Neural crest cell (in vitro differentiated cells): ENCODE measurements around the gene CCDC33. TPM values are rescaled to one million over a fixed set of nuclear protein-coding genes. Genes with fewer than 3 reads are reported as not detected.

Experiments
- DNase-seq: peaks from one replicate; pipeline ENCODE4 v3.0.0; 2021; ENCODE audit warnings: low read depth, mixed read lengths, low spot score
- H3K27ac Mint-ChIP-seq: one replicate; pipeline ENCODE4 v1.8.0; 2021; ENCODE audit warnings: mild to moderate bottlenecking, mixed read lengths; ENCODE audit not compliant: unreplicated experiment
- H3K27me3 Mint-ChIP-seq: 2 replicates; pipeline ENCODE4 v1.8.0; 2021; ENCODE audit warnings: low read depth, mild to moderate bottlenecking, mixed read lengths
- H3K36me3 Mint-ChIP-seq: 2 replicates; pipeline ENCODE4 v1.8.0; 2021; ENCODE audit warnings: low read depth, mild to moderate bottlenecking, mixed read lengths
- H3K4me1 Mint-ChIP-seq: 2 replicates; pipeline ENCODE4 v1.8.0; 2021; ENCODE audit warnings: mixed read lengths
- H3K4me3 Mint-ChIP-seq: one replicate; pipeline ENCODE4 v1.8.0; 2021; ENCODE audit warnings: mild to moderate bottlenecking, mixed read lengths
- H3K9me3 Mint-ChIP-seq: 2 replicates; pipeline ENCODE4 v1.8.0; 2021; ENCODE audit warnings: mixed read lengths
- total RNA-seq: library from RNA; stranded (reverse); gene quantifications from 2 replicates; pipeline ENCODE4 v1.2.1, GENCODE V29; 2021
- TF ChIP-seq, protein P1 (sequence below): fragments of 200-600 bp; sonication (generic); conservative IDR thresholded peaks from 2 replicates; pipeline ENCODE4 v1.5.0; 2021; ENCODE audit warnings: antibody characterized with exemption, mild to moderate bottlenecking

Gene CCDC33
- total RNA-seq, 1 donor from 2014 or later, result 15.1 TPM

DNA sequence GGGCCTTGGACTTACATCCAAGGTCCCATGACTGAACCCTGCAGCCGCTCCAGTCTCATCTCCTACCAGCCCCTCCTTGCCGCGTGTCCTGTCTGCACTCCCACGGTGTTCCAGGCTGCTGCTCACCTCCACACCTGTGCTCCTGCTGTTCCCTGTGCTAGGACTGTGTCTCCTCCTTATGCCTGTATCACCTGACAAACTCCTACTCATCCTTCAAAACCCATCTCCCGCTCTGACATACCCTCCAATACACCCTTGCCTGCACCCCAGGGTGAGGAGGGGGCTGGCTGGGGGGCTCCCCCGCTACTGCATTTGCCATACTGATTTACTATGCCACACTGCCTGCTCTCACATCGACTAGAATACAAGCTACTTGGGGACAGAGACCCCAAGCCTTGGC lies 77.8 kb downstream of the CCDC33 start:
- Mint-ChIP-seq H3K27ac (no peak overlapping the region), H3K4me1 (peaks cover 48% of the 10 kb centered on the region), H3K4me3 (no peak overlapping the region)

DNA sequence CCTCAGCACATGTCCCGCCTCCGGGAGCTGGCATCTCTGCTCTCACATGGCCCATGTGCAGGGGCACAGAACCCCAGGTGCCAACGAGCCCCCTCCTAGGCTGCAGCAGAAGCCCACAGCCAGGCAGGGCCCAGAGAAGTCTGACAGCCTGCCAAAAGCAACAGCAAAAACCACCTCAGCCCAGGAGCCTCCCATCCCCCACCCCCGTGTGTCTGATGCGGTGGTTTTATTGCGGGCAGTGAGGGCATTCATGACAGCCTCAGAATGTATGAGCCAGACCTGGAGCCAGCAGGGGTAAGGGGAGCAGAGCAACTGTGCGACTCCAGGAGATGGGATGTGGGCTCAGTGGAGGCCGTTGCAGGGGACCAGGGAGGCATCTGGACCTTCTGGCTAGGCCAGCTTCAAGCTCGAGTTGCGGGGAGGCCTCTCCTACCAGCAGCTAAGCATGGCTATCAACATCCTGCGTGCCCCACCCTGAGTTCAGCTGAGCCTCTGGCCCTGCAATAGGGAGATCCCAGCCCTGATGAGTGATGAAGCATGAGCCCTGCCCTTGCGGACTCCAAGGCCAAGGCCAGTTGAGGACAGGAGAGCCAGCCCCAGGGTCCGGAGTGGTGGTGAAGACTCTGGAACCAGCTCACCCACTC lies 78.8 kb downstream of the CCDC33 start:
- Mint-ChIP-seq H3K27ac (no peak overlapping the region), H3K27me3 (no peaks in the 10 kb centered on the region), H3K36me3 (no peaks in the 10 kb centered on the region), H3K9me3 (no peaks in the 10 kb centered on the region), H3K4me1 (peaks cover 46% of the 10 kb centered on the region), H3K4me3 (no peak overlapping the region)
- TF ChIP-seq, protein P1, sequence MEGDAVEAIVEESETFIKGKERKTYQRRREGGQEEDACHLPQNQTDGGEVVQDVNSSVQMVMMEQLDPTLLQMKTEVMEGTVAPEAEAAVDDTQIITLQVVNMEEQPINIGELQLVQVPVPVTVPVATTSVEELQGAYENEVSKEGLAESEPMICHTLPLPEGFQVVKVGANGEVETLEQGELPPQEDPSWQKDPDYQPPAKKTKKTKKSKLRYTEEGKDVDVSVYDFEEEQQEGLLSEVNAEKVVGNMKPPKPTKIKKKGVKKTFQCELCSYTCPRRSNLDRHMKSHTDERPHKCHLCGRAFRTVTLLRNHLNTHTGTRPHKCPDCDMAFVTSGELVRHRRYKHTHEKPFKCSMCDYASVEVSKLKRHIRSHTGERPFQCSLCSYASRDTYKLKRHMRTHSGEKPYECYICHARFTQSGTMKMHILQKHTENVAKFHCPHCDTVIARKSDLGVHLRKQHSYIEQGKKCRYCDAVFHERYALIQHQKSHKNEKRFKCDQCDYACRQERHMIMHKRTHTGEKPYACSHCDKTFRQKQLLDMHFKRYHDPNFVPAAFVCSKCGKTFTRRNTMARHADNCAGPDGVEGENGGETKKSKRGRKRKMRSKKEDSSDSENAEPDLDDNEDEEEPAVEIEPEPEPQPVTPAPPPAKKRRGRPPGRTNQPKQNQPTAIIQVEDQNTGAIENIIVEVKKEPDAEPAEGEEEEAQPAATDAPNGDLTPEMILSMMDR, result no peak
- no peak for DNase-seq

More for the DNA sequence above, 77.8 kb downstream of the CCDC33 start:
- DNase-seq, result no peak
- Mint-ChIP-seq H3K36me3 (no peaks in the 10 kb centered on the region), H3K27me3 (no peaks in the 10 kb centered on the region), H3K9me3 (no peaks in the 10 kb centered on the region)
- TF ChIP-seq, protein P1, result no peak

DNA sequence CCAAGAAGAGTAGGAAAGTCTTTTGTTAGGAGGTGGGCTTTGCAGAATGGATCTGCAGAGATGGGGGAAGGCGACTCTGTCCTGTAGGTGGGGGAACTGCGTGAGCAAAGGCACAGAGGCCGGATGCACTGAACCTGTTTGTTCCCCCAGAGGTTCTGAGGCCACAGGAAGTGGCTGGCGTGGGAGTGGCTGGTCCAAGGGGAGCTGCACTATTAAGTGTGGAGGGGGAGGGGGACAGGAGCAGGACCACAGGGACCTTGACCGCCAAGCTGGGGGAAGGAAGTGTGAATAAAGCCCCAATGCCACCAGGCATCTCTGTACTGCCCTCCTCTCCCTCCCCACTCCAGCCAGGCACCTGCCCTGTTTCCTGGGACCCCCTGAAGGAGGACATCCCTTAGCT lies 79.5 kb downstream of the CCDC33 start:
- H3K9me3 Mint-ChIP-seq, result no peaks in the 10 kb centered on the region
- no peaks in the 10 kb centered on the region for H3K36me3 Mint-ChIP-seq
- H3K4me3 Mint-ChIP-seq, result no peak overlapping the region
- TF ChIP-seq, protein P1, result no peak
- no peak for DNase-seq
- H3K27me3 Mint-ChIP-seq, result no peaks in the 10 kb centered on the region
- no peak overlapping the region for H3K27ac Mint-ChIP-seq
- H3K4me1 Mint-ChIP-seq, result peaks cover 50% of the 10 kb centered on the region

DNA sequence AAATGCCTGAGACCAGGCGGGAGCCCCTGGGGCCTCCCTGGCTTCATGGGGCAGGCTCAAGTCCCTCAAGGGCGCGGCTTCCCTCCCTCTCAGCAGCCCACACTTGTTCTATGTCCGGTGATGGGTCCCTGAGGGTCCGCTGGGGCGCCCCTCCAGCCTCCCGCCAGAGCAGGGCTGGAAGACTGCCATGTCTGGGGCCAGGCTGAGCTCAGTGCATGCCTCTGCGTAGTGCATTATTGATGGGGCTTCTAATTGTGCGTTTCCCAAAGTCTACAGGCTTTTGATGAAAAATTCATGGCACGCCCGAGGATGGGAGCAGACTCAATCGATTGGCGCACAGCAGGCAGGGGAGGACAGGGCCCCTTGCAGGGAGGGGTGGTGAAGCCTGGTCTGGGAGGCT lies 80.0 kb downstream of the CCDC33 start:
- DNase-seq, result no peak
- Mint-ChIP-seq H3K4me1 (peaks cover 52% of the 10 kb centered on the region), H3K27ac (no peak overlapping the region), H3K36me3 (no peaks in the 10 kb centered on the region), H3K4me3 (no peak overlapping the region), H3K9me3 (no peaks in the 10 kb centered on the region), H3K27me3 (no peaks in the 10 kb centered on the region)
- TF ChIP-seq, protein P1, result no peak

DNA sequence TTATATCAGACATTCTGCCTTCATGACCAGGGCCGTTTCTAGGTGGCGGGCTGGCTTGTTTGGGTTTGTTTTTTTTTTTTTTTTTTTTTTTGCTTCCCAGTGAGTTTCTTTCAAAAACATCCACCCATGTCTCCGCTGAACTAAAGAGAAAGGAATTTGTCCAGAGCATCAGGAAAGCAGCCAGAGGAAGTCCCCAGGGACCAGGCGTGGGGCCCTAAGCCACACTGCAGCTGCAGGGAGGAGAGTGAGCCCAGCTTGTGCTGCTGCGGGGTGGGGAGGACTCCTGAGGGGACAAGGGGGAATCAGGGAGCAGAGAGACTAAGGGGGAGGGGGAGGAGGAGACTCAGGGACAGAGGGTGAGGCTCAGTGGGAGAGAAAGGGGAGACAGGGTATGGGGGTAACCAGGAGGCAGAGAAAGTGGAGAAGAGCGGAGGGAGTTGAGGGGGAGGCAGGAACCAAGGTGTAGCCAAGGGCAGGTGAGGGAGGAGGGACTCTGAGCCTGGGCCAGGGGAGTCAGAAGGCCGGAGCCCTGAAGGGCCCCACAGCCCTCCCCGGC lies 81.8 kb downstream of the CCDC33 start:
- Mint-ChIP-seq H3K9me3 (no peaks in the 10 kb centered on the region), H3K4me3 (no peak overlapping the region), H3K27me3 (no peaks in the 10 kb centered on the region), H3K4me1 (peaks cover 36% of the 10 kb centered on the region), H3K27ac (no peak overlapping the region), H3K36me3 (no peaks in the 10 kb centered on the region)
- TF ChIP-seq, protein P1, result no peak
- DNase-seq, result no peak
